Measurements from ENCODE around the gene BICC1.

BICC1 gene

GRCh38 chr10:58516119-58516518, 3.4 kb downstream of the BICC1 start:
- DNase-seq (ENCODE audit: low spot score) = no peak

GRCh38 chr10:58516671-58517070, 4.0 kb downstream of the BICC1 start:
- DNase-seq (ENCODE audit: low spot score) = no peak

GRCh38 chr10:58517081-58517480, 4.4 kb downstream of the BICC1 start:
- DNase-seq (ENCODE audit: low spot score) = no peak

DNA sequence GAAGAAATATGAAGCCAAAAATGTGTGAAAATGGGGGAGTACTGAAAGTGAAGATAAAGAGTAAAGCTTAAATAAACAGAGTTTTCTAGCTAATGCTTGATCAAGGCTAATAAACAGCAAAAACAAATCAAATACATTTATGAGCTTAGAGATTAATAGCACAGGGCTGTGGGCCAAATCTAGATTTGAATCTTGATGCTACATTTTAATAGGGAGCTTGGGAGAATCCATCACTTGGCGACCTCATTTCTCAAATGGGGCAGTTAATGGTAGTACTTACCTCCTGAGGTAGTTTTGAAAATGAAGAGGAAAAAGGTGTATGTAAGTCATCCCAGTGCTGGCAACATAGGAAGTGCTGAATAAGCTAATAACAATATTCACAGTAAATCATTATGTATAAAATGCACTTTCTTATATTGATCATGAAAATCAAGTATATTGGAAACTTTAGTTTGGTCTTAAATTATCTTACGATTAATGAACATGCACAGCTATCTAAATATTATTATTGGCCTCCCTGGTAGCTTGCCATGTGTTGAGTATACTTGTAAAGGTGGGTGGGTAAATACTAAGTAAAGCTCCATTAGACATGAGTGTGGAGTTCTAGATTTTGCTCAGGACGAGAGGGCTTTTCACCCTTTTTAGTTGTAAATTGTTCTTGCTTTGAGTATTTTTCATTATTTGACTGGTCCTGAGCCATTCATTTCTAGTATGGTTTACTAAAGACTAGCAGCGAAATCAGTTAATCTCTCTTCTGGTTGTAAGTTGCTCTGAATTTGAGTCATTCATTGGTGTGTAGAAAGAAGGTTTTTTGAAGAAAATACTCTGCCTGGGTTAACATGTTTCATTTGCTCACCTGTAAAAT, 5.1 kb downstream of the BICC1 start:
- no peak for DNase-seq (ENCODE audit: low spot score)

GRCh38 chr10:58518775-58519174, 6.1 kb downstream of the BICC1 start:
- no peak for DNase-seq (ENCODE audit: low spot score)

DNA sequence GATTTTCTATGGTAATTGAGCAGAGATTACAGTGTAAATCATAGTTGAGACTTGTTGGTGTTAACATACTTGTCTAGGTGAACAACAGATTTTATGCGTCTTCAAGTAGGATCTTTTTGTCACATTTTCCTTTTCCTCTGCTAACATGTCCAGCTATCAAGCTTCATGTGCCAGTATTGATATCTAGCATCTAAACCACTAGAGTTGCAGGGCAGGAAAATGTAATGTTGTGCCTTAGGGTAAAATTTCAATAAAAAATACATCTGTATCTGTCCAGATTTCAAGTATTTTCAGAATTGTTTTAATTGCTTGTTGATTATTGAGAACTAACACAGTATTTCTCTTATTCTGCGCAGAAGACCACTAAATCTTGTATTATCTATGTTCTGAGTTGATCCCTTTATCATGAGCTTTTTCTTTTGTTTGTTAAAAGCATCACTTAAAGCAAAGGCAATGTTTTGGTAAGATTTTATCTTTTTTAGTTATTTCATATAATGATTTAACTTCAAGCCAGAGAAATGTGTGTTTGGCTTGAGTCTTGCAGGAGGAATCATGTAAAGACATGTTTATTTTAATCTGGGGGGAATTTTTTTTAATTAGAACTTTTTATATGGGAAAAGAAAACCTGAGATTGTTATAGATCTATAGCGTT, 16.5 kb downstream of the BICC1 start:
- DNase-seq (ENCODE audit: low spot score) = no peak

DNA sequence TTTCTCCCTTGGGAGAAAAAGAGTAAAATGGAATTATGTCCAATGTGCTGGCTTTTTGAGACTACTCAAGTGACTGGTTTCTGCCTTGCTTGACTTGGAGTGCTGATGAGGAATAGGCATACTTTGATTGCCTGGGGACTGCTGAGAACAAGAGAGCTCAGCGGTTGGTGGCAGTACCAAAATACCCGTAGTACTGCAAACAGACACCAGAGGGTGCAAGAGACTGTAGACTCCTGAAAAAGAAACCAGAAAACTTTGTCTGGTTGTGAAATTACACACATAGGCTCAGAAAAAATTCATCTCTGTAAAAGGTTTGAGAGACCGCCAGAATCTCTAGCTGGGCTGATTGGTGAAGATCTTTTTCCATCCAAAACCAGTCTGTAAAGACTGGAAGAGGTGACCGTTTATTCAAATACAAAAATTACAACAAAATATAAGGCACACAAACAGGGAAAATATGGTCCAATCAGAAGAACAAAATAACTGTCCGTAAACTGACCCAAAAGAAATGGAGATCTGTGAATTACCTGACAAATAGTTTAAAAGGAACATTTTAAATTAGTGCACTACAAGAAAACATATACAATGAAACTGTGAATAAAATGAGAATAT, 18.5 kb downstream of the BICC1 start:
- peak; percentile 51 for DNase-seq (ENCODE audit: low spot score)

DNA sequence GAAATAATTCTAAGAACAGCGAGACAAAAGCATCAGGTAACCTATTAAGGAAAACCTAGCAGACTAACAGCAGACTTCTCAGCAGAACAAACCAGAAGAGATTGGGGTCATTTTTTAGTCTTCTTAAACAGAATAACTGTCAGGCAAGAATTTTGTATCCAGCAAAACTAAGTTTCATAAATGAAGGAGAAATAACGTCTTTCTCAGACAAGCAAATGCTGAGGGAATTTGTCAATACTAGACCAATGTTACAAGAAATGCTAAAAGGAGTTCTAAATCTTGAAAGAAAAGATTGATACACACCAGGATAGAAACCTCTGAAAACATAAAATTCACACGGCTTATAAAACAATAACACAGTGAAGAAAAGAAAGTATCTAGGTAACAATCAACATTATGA, 22.6 kb downstream of the BICC1 start:
- DNase-seq (ENCODE audit: low spot score) = no peak

DNA sequence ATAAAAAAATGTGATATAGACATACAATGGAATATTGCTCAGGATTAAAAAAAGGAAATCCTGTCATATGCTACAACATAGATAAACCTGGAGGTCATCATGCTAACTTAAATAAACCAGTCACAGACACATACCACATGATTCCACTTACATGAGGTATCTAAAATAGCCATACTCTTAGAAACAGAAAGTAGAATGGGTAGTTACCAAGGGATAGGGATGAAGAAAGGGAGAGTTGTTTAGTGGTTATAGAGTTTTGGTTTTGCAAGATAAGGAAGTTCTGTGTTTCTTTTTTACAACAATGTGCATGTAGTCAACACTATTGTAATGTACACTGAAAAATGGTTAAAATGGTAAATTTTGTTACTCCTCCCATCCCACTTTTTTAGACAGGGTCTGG, 30.5 kb downstream of the BICC1 start:
- DNase-seq (ENCODE audit: low spot score) = no peak

DNA sequence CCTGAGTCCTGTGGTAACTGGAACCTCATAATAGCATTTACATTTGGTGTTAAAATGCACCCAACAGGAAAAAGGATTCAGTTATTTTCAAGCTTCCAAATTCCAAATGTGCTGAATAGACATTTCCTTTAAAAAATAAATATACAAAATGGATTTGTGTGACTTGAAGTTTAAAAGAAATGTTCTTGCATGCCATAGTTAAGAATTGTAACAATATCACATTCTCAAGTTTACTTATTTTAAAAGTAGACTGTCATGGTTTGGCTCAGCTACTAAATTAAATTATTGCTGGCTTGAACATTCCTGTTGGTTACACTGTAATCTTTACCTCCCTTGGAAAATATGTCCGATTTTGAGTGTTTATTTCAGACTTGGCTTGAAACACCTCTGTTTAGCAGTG, 31.5 kb downstream of the BICC1 start:
- DNase-seq (ENCODE audit: low spot score) = no peak

GRCh38 chr10:58545427-58545826, 32.8 kb downstream of the BICC1 start:
- DNase-seq (ENCODE audit: low spot score) = no peak

DNA sequence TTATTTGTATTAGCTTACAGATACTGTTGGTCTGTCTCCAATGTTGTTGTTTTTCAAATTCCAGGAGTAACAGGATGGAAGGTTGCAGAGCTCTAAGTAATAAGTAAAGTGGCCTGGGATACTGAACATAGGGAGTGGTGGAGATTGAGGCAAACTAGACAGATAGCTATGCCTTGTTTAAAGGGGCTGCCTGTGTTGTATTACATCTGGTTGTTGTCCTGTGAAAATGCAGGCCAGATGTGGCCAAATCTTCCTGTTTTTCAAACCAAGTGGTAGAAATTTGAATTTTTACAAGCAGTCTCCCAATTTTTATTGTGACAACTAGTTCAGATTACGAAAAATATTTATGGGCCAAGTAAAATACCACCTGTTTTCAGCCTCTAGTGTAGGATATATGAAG, 33.5 kb downstream of the BICC1 start:
- peak; percentile 13 for DNase-seq (ENCODE audit: low spot score)

GRCh38 chr10:58546722-58547445, 34.2 kb downstream of the BICC1 start:
- DNase-seq (ENCODE audit: low spot score) = no peak

GRCh38 chr10:58547963-58548362, 35.3 kb downstream of the BICC1 start:
- no peak for DNase-seq (ENCODE audit: low spot score)

DNA sequence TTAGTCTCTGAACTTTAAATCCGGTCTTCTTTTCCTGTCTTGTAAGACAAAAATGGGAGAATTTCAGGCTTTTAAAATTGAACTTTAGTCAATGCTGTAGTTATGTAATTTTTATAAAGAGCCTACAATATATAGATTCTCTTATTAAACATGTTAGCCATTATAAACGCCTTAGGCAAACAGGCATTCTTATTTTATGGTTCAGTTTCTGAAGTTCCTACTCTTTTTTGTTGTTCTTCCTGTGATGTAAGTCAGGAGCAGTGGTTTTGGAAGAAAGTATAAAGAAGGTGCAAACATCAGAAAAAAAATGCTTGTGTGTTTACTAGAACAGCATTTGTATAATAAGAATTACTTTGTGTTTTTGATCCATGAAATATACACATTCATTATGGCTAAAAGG, 41.6 kb downstream of the BICC1 start:
- no peak for DNase-seq (ENCODE audit: low spot score)

GRCh38 chr10:58555170-58555929, 42.7 kb downstream of the BICC1 start:
- no peak for DNase-seq (ENCODE audit: low spot score)

DNA sequence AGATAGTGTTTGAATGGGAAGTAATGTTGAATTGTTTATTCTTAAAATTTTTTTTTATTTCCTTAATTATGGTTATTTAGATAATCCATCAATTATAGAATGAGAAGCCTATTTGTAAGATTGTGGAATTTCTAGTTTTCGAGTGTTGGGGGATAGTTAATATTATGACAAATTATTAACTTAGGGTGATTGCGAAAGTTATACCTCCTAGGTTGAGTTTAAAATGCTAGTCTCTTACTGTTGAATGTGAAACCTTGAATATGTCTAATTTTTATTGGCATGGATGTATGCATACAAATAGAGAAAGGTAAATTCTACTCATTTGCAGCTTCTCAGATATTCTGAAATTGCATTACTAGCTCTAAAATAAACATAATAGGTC, 43.2 kb downstream of the BICC1 start:
- no peak for DNase-seq (ENCODE audit: low spot score)

DNA sequence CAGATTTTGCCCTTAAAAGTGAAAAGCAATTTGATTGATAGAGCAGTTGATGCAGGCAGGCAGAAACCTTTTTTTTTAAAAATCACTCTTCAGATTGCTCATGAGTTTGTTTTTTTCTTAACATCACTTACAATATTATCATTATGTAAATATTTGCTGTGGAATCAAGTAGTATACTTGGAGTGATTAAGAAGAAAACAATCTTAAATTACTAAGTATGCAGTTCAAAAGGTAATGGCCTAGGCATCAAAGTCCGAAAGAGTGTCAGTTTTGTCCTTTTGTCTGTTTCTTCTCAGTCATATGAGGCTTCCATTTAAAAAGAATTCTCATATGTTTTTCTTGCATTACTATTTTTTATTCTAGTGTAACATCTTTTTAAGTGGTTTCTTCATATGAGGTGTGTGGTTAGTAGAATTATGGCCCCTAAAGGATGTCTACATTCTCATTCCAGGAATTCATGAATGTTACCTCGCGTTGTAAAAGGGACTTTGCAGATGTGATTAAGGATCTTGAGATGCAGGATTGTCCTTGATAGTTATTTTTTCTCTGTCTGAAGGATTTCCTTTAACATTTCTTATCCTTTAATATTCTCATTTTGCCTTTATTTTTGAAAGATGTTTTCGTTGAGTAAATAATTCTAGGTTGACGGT, 44.0 kb downstream of the BICC1 start:
- no peak for DNase-seq (ENCODE audit: low spot score)

- no peak for DNase-seq (ENCODE audit: low spot score)
Observed at GRCh38 chr10:58557714-58558113, 45.0 kb downstream of the BICC1 start.

DNA sequence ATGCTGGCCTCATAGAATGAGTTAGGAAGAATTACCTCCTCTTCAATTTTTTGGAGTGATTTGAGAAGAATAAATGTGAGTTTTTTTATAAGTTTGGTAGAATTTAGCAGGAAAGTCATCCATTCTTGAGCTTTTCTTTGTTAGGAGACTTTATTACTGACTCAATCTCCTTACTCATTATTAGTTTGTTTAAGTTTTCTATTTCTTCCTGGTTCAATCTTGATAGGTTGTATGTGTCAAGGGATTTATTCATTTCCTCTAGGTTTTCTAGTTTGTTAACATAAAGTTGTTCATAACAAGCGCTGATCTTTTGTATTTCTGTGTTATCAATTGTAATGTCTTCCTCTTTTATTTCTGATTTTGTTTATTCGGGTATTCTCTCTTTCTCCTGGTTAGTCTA, 47.4 kb downstream of the BICC1 start:
- DNase-seq (ENCODE audit: low spot score) = no peak

- DNase-seq (ENCODE audit: low spot score) = no peak
Observed at GRCh38 chr10:58565271-58565670, 52.6 kb downstream of the BICC1 start.

Data from AG20443 (cell line).